Kidney epithelial cell (primary cell): Measurements from ENCODE around the gene FKTN. TPM values are rescaled to one million over a fixed set of nuclear protein-coding genes. Genes with fewer than 3 reads are reported as not detected.

Experiments
- DNase-seq: peaks from one replicate; pipeline ENCODE4 v3.0.0-alpha.2; 2010; ENCODE audit warnings: low read depth
- H3K27me3 ChIP-seq: 2 replicates; pipeline ENCODE4 v1.6.0; 2011; ENCODE audit warnings: low read length; ENCODE audit not compliant: control insufficient read depth, insufficient read depth
- H3K36me3 ChIP-seq: 2 replicates; pipeline ENCODE4 v1.5.1; 2011; ENCODE audit warnings: low read length; ENCODE audit not compliant: control insufficient read depth, insufficient read depth
- H3K4me3 ChIP-seq: 2 replicates; pipeline ENCODE4 v1.5.1; 2011; ENCODE audit warnings: low read depth, mild to moderate bottlenecking, control low read depth, low read length
- CTCF ChIP-seq: IDR thresholded peaks from 2 replicates; pipeline ENCODE4 v1.5.1; 2011; ENCODE audit warnings: mild to moderate bottlenecking, moderate library complexity, low read length, control low read depth, inconsistent platforms; ENCODE audit not compliant: insufficient read depth, poor library complexity, severe bottlenecking
- total RNA-seq: library from RNA; depleted of rRNA; stranded (reverse); fragments of >200 nt; gene quantifications from 2 replicates; pipeline ENCODE4 v1.2.3, GENCODE V29; 2015

The FKTN gene
- total RNA-seq, 1 donor from 2014 or later, result 39.7 TPM

DNA sequence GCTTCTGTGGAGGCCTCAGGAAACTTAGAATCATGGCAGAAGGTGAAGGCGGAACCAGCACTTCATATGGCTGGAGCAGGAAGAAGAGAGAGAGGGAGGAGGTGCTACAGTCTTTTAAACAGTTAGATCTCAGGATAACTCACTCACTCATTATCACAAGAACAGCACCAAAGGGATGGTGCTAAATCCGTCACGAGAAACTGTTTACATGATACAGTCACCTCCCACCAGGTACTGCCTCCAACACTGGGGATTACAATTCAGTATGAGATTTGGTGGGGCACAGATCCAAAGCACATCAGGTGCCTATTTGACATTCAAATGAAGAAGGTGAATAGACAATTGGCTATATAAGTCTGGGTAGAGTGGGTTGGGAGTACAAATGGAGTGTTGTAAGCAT is 35.2 kb downstream of the FKTN start:
- DNase-seq, result no peak
- no peaks in the 10 kb centered on the region for H3K27me3 ChIP-seq
- no peaks in the 10 kb centered on the region for H3K36me3 ChIP-seq
- H3K4me3 ChIP-seq, result no peak overlapping the region
- no peak for TF ChIP-seq CTCF

DNA sequence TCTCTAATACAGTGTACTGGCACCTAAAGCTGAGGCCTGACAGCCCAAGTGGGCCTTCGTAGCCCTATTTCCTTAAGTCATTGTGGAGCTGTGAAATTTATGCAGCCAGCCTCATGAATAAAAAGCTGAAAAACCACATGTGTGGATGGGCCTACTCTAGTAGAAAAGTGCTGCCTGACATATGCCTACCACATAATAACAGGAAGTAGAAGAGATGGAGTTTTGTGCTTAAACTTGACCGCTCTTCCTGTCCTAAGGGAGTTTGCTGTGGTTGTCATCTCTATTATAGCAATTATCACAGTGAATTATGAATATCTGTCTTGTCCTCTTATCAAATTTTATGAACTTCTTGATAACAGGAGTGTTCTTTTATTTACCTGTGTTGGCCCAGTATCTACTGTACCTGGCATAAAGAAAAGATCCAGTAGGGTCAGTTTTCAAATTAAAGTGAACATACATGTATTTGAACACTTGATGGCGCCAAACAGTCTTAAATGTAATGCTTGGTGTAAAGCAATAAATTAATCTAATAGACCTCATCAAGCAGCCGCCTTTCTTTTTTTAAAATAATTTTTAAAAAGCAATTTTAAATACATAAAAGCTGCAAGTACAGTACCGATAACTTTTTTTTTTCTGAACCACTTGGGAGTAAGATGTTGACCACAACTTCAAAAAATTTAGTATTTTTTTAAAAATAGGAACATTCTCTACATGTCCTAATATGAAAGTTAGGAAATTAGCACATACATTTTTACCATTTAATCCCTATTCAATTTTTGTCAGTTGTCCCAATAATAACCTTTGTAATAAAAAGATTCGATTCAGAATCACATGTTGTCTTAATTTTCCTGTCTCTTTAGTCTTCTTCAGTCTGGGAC is 51.0 kb downstream of the FKTN start:
- Histone ChIP-seq H3K36me3 (no peaks in the 10 kb centered on the region), H3K4me3 (no peak overlapping the region), H3K27me3 (no peaks in the 10 kb centered on the region)
- TF ChIP-seq CTCF, result peak; percentile 41
- DNase-seq, result peak; percentile 4

DNA sequence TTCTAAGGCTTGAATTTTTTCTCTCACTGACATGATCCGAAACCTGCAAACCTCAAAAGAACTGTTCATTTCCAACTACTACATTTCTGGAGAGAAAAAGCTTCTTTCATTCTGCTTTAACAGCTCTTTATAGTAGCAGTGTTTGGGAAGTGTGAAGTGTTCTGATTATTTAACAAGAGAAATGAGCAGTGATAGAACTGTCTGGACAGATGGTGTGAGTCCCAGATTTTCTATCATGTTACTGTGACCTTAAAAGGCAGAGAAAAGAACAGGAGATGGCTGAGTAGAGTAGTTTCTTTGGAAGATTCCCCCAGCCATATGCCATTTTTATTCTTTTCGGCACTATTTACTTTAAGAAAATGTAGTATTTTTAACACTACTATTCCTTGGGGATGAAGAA is 63.1 kb downstream of the FKTN start:
- Histone ChIP-seq H3K36me3 (no peaks in the 10 kb centered on the region), H3K4me3 (no peak overlapping the region), H3K27me3 (no peaks in the 10 kb centered on the region)
- DNase-seq, result no peak
- no peak for TF ChIP-seq CTCF

GRCh38 chr9:105625088-105625487 is 67.2 kb downstream of the FKTN start:
- no peak for DNase-seq
- Histone ChIP-seq H3K4me3 (no peak overlapping the region), H3K27me3 (no peaks in the 10 kb centered on the region), H3K36me3 (no peaks in the 10 kb centered on the region)
- no peak for TF ChIP-seq CTCF

DNA sequence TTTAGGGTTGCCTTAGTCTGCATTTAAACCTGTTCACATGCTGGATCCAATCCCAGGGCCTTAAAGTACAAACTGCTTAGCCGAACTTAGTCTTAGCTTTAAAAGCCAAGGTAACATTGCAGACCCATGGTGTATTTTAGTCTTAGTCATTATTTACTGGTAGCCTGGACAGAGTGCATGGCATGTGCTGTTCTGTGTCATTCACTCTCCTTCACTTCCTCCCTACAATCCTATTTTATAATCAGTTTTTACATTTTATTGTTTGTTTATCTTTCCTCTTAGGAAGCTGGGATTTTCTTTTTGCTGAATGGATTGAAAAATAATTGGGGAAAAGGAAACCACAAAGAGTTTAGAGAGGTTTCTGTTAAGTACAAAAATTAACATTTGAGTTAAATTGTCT is 74.9 kb downstream of the FKTN start:
- DNase-seq, result no peak
- H3K27me3 ChIP-seq, result no peaks in the 10 kb centered on the region
- H3K4me3 ChIP-seq, result no peak overlapping the region
- H3K36me3 ChIP-seq, result no peaks in the 10 kb centered on the region
- TF ChIP-seq CTCF, result no peak

DNA sequence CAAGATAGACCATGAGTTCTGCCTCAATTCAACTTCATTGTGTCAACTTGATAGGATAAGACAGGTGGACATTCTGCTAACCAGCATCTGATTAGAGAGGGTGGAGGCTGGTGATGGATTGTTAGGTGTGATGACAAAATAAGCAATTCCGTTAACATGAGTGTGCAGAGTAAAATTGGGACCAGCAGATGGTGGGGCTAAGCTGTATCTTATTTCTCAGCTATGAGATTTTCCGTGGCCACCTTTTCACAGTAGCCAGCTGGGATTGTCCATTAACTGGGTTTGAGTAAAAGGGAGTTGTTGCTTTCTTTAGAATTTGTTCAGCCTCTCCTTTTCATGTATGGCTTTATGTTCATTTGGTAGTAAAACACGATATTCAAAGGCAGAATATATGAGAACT is 75.5 kb downstream of the FKTN start:
- H3K4me3 ChIP-seq, result no peak overlapping the region
- no peak for TF ChIP-seq CTCF
- no peaks in the 10 kb centered on the region for H3K36me3 ChIP-seq
- H3K27me3 ChIP-seq, result no peaks in the 10 kb centered on the region
- DNase-seq, result no peak
